SK-N-SH (cell line): ENCODE data around the gene GPRIN3.

Experiments used
- GABPA ChIP-seq: IDR thresholded peaks from 2 replicates; pipeline ENCODE4 v1.4.0; 2012; ENCODE audit warnings: low read depth, mild to moderate bottlenecking
- MEF2A ChIP-seq: IDR thresholded peaks from 2 replicates; pipeline ENCODE4 v1.4.0; 2012; ENCODE audit warnings: low read depth, borderline replicate concordance
- POLR2AphosphoS5 ChIP-seq: IDR thresholded peaks from 2 replicates; pipeline ENCODE4 v1.6.1; 2012; ENCODE audit warnings: low read depth, low read length
- RAD21 ChIP-seq: IDR thresholded peaks from 2 replicates; pipeline ENCODE4 v1.6.1; 2012; ENCODE audit warnings: mild to moderate bottlenecking, low read length
- RCOR1 ChIP-seq: fragments of 150-350 bp; IDR thresholded peaks from 2 replicates; pipeline ENCODE4 v1.6.1; 2017; ENCODE audit warnings: antibody characterized with exemption, low read length
- RFX5 ChIP-seq: IDR thresholded peaks from 2 replicates; pipeline ENCODE4 v1.6.1; 2012; ENCODE audit warnings: mild to moderate bottlenecking, improper control_type of control experiment, low read length
- SMC3 ChIP-seq: IDR thresholded peaks from 2 replicates; pipeline ENCODE4 v1.6.1; 2012; ENCODE audit warnings: low read depth, low read length, improper control_type of control experiment
- TF ChIP-seq, protein P1 (sequence below): IDR thresholded peaks from 2 replicates; pipeline ENCODE4 v1.6.1; 2012; ENCODE audit warnings: mild to moderate bottlenecking, low read depth, low read length, moderate library complexity
- TF ChIP-seq, protein P2 (sequence below): fragments of 200-600 bp; sonication (generic); IDR thresholded peaks from 2 replicates; pipeline ENCODE4 v1.6.1; 2017; ENCODE audit warnings: antibody characterized with exemption, mild to moderate bottlenecking, moderate library complexity
- TF ChIP-seq, protein P3 (sequence below): IDR thresholded peaks from 2 replicates; pipeline ENCODE4; 2012

DNA sequence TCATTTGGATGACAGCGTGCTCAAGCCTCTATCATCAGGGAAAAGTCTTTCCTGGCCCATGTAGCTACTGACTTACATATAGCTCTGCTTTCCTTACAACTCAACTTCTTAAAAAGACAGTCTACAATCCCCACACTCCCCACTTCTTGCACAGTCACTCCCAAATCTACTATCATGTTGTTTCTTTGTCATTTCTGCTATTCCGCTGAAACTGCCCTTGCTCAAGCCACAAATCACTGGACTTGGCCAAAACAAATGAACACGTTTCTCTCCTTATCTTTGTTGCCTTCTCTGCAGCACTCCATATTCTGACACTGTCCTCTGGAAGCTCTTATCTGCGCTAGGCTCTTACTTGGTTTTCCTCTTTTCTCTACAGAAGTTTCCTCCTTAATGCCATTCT is 28.2 kb downstream of the GPRIN3 start:
- TF ChIP-seq, protein P1, sequence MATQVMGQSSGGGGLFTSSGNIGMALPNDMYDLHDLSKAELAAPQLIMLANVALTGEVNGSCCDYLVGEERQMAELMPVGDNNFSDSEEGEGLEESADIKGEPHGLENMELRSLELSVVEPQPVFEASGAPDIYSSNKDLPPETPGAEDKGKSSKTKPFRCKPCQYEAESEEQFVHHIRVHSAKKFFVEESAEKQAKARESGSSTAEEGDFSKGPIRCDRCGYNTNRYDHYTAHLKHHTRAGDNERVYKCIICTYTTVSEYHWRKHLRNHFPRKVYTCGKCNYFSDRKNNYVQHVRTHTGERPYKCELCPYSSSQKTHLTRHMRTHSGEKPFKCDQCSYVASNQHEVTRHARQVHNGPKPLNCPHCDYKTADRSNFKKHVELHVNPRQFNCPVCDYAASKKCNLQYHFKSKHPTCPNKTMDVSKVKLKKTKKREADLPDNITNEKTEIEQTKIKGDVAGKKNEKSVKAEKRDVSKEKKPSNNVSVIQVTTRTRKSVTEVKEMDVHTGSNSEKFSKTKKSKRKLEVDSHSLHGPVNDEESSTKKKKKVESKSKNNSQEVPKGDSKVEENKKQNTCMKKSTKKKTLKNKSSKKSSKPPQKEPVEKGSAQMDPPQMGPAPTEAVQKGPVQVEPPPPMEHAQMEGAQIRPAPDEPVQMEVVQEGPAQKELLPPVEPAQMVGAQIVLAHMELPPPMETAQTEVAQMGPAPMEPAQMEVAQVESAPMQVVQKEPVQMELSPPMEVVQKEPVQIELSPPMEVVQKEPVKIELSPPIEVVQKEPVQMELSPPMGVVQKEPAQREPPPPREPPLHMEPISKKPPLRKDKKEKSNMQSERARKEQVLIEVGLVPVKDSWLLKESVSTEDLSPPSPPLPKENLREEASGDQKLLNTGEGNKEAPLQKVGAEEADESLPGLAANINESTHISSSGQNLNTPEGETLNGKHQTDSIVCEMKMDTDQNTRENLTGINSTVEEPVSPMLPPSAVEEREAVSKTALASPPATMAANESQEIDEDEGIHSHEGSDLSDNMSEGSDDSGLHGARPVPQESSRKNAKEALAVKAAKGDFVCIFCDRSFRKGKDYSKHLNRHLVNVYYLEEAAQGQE, result no peak
- TF ChIP-seq, protein P2, sequence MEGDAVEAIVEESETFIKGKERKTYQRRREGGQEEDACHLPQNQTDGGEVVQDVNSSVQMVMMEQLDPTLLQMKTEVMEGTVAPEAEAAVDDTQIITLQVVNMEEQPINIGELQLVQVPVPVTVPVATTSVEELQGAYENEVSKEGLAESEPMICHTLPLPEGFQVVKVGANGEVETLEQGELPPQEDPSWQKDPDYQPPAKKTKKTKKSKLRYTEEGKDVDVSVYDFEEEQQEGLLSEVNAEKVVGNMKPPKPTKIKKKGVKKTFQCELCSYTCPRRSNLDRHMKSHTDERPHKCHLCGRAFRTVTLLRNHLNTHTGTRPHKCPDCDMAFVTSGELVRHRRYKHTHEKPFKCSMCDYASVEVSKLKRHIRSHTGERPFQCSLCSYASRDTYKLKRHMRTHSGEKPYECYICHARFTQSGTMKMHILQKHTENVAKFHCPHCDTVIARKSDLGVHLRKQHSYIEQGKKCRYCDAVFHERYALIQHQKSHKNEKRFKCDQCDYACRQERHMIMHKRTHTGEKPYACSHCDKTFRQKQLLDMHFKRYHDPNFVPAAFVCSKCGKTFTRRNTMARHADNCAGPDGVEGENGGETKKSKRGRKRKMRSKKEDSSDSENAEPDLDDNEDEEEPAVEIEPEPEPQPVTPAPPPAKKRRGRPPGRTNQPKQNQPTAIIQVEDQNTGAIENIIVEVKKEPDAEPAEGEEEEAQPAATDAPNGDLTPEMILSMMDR, result no peak
- TF ChIP-seq MEF2A, result no peak
- no peak for TF ChIP-seq SMC3
- TF ChIP-seq RCOR1, result no peak
- TF ChIP-seq POLR2AphosphoS5, result no peak
- TF ChIP-seq RAD21, result no peak
- TF ChIP-seq, protein P3, sequence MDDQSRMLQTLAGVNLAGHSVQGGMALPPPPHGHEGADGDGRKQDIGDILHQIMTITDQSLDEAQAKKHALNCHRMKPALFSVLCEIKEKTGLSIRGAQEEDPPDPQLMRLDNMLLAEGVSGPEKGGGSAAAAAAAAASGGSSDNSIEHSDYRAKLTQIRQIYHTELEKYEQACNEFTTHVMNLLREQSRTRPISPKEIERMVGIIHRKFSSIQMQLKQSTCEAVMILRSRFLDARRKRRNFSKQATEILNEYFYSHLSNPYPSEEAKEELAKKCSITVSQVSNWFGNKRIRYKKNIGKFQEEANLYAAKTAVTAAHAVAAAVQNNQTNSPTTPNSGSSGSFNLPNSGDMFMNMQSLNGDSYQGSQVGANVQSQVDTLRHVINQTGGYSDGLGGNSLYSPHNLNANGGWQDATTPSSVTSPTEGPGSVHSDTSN, result no peak
- TF ChIP-seq GABPA, result no peak
- TF ChIP-seq RFX5, result no peak
